Fibroblast of lung (primary cell): ENCODE measurements around the gene GNA12.

Experiments
- EZH2 ChIP-seq: IDR thresholded peaks from 2 replicates; pipeline ENCODE4 v1.5.1; 2012; ENCODE audit warnings: low read length, control low read depth, mild to moderate bottlenecking; ENCODE audit errors: missing control alignments
- TF ChIP-seq, protein P1 (sequence below), 2 donors: IDR thresholded peaks in 1 of 2; conservative IDR thresholded peaks in 1 of 2; 1 replicate in 1 of 2; 2 replicates in 1 of 2; pipeline ENCODE4 v1.5.1; 2011 to 2012; ENCODE audit warnings: low read length in 2 of 2, control low read depth in 1 of 2, inconsistent platforms in 1 of 2, low read depth in 1 of 2, mild to moderate bottlenecking in 1 of 2

DNA sequence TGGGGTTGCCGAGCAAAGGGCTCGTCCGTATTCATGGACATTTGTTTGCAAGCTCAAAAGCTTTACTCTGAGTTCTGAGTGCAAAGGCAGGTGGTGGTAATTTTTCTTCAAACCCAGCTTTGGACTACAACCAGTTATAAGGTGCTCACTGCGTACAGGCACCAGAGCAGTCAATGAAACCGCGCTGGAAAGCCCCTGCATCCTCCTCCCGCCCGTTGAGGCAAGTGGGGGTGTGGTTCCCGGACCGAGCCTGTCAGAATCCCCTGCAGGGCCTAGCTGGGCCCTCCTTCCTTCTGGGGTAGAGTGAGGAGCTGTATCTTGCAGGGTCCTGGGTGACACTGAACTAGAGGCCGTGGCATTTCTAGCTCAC is 133.8 kb downstream of the GNA12 start:
- TF ChIP-seq, protein P1, sequence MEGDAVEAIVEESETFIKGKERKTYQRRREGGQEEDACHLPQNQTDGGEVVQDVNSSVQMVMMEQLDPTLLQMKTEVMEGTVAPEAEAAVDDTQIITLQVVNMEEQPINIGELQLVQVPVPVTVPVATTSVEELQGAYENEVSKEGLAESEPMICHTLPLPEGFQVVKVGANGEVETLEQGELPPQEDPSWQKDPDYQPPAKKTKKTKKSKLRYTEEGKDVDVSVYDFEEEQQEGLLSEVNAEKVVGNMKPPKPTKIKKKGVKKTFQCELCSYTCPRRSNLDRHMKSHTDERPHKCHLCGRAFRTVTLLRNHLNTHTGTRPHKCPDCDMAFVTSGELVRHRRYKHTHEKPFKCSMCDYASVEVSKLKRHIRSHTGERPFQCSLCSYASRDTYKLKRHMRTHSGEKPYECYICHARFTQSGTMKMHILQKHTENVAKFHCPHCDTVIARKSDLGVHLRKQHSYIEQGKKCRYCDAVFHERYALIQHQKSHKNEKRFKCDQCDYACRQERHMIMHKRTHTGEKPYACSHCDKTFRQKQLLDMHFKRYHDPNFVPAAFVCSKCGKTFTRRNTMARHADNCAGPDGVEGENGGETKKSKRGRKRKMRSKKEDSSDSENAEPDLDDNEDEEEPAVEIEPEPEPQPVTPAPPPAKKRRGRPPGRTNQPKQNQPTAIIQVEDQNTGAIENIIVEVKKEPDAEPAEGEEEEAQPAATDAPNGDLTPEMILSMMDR (conservative IDR thresholded peaks at IDR 0.05 in 1 of 2, IDR thresholded peaks at IDR 0.05 in 1 of 2; ENCODE audit: low read depth in 1 of 2, low read length in 2 of 2), result no peak
- no peak for TF ChIP-seq EZH2
